ENCODE measurements around the gene ADNP.
"Not testable (repeated sequence)": the region's sequence is repeated elsewhere in the genome, so short reads cannot be mapped to it uniquely, and the experiment has no call there.

The ADNP gene

DNA sequence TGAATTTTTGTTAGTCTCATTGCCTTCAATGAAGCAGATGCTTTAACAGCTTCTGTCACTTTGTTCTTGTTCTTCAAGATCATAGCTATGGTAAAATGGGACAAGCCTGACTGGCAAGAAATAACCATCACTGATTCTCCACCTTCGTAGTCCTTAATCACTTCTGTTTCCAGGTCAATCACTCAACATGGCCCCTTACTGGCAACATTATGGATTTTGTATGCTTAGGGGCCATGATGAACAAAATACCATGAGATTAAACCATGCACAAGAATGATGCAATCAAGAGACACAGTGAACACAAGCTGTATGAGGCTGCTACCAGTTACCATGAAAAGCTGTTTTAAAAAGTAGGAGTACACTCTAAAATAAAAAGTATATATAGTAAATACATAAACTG is 32.8 kb downstream of the ADNP start:
- no peak for DNase-seq

DNA sequence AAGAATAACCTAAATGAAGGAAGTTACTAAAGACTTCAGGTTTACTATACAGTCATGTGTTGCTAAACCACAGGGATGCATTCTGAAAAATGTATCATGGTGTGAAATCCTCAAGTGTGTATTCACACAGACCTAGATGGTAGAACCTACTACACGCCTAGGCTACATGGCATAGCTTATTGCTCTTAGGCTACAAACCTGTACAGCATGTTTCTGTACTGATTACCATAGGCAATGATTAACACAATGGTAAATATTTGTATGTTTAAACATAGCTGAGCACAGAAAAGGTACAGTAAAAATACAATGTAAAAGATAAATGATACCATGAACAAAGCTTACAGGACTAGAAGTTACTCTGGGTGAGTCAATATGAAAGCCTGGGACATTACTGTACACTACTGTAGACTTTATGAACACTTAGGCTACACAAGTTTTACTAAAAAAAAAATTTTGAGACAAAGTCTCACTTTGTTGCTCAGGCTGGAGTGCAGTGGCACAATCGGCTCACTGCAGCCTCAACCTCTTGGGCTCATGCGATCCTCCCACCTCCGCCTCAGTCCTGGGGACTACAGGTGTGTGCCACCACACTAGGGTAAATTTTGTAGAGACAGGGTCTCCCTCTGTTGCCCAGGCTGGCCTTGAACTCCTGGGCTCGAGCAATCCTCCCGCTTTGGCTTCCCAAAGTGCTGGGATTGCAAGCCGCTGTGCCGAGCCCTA is 36.0 kb downstream of the ADNP start:
- no peak for DNase-seq

DNA sequence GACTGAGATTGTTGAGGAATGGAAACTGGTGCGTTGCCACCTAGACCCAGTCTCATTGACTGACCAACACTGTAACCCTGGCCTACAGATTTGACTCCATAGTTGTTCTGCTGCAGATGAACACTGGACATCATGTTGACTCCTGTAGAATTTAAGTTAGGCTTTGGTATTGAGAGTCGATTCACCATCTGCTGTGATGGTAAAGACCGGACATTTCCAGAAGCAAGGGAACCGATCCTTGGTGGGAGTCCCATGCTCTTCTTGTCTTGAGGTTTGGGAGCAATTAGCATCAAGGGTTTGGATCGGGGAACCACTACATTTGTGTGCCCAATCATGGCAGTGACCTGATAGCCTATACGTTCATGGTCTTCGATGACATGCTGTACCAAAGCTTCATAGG is 37.6 kb downstream of the ADNP start:
- DNase-seq: no peak

DNA sequence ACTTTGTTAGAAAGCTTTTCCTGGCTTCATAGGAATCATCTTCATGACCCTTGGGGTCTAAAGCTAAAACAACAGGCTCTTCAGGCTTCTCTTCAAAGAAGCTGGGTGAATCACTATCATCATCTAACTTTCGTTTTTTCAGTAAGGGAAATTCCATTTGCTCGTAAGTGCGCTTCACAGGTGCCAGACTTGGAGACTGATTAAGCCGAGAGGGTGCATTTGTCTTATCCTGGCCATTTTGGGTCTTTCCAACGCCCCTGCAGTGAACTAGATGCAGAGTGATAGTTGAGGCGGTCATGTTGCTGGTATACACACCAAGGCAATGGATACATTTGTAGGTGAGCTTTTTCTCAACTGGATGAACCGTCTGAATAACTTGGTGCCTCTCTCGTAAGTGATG is 38.8 kb downstream of the ADNP start:
- no peak for DNase-seq

DNA sequence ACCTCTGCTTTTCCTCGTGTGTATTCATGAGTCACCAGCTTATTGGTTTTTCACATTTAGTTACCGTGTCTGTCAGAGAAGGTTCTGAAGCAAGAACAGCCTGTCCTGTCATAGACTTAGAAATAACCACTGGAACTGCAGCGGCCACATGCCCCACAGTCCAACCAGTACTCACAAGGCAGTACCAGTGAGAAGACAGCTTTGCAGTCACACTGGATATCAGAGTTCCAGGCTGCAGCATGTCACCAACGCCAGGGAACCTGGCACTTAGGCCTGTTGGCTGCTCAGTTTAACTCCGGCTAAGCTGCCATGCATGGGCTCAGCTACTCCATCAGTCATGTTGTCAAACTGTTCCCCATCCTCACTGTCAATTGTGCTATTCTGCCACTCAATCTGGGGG is 40.1 kb downstream of the ADNP start:
- DNase-seq: no peak

DNA sequence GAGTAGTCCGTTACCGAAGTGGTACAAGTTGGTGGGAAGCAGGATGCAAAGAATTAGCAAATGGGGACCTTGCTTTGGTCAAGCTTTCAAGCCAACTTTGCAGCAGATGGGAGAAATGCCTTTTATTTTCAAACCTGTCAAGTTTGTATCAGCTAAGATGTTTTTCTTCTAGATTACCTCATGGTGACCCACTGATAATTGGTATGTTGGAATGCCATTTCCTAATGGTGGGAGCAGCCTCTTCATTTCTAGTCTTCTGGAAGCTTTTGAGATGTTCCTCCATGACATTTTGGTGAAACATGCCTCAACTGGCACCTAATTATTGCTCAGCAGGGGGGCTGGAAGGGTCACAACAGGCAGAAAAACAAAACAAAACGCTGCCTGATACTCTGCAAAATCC is 43.7 kb downstream of the ADNP start:
- DNase-seq: no peak

DNA sequence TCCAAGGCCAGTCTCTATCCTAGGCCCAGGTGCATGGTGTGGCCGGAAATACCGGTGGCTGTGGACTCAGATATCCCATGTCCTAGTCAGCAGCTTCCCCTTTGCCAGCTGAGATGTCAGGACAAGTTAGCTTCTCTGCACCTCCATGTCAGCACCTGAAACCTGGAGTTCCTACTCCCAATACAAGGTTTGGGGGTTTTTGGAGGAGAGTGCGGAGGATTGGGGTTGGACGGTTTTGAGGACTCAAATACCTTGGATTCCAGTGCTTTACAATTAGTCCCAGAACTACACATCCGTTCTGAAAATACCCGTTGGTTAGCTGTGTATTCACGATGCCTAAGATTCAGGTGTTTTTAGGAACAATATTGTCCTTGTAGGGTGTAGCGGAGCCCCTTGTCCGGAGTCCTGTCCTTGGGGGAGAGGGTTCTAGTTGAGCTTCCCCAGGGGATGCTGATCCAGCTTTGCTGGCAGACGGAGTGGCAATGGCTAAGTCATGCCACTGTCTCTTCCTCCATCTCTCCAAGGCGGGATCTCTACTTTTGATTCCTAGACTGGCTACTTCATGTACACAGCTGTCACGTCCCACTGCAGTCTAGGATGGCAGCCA is 45.0 kb downstream of the ADNP start:
- DNase-seq: no peak

DNA sequence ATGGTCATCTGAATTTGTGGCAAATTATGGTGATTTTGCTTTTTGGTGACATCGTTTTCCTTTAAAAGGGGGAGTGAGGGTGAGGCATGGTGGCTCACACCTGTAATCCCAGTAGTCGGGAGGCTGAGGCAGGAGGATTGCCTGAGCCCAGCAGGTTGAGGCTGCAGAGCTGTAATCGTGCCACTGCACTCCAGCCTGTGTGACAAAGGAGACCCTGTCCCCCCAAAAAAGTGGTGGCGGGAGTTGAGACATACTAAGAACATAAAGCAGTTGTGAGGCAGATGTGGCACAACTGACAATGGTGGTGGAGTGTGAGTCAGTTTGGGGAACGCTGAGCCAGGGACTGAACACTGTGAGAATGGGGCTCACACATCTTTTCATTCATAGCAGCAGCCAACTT is 45.5 kb downstream of the ADNP start:
- no peak for DNase-seq

DNA sequence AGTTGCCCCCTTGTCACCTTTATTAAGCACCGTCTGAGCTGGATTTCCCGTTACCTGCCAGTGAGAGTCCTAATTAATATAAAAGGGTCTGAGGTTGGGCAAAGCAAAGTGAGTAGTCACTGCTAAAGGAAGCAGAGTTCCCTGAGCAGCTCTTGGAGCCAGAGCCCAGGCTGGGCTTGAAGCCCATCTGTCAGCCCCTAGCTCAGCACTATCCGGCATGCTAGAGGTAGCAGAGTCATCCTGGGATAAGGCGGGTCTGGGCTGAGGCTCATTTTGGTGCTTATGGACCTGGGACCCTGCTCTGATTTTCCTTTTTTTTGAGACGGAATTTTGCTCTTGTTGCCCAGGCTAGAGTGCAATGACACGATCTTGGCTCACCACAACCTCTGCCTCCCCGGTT is 46.2 kb downstream of the ADNP start:
- DNase-seq: no peak

DNA sequence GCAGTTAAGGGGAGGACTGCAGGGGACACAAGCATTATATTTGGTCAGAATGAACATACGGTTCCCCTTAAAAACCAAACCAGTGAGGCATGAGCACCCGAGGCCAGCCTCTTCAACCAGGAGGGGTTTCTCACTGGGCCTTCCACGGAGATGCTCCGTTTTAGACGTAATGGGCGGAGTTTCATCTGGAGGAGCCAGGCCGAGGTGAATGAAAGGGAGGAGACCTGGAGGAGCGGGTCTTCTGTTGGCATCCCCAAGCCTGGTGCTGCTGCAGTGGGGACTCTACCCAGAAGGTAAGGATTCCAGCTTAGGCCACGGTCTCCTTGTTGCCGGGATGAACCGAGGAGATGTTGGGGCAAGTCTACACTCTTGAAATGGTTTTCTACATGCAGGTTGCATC is 47.4 kb downstream of the ADNP start:
- DNase-seq: no peak

DNA sequence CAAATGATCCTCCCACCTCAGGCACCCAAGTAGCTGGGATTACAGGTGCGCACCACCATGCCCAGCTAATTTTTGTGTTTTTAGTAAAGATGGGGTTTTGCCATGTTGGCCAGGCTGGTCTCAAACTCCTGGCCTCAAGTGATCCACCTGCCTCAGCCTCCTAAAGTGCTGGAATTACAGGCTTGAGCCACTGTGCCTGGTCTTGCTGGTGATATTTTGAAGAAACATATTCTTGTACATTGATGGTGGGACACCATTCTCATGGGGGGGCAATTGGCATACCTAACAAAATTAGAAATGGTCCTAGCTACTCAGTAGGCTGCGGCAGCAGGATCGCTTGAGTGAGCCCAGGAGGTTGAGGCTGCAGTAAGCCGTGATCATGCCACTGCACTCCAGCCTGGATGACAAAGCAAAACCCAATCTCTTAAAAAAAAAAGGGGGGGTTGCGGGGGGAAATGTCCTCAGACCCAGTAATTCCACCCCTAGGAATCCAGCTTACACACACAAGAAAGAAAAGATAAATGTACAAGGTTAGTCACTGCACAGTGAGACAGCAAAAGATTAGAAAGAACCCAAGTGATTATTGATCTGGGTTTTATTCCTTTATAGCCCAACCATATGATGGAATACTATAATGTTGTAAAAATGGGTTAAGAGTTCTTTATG is 49.3 kb downstream of the ADNP start:
- DNase-seq: not testable (repeated sequence)

DNA sequence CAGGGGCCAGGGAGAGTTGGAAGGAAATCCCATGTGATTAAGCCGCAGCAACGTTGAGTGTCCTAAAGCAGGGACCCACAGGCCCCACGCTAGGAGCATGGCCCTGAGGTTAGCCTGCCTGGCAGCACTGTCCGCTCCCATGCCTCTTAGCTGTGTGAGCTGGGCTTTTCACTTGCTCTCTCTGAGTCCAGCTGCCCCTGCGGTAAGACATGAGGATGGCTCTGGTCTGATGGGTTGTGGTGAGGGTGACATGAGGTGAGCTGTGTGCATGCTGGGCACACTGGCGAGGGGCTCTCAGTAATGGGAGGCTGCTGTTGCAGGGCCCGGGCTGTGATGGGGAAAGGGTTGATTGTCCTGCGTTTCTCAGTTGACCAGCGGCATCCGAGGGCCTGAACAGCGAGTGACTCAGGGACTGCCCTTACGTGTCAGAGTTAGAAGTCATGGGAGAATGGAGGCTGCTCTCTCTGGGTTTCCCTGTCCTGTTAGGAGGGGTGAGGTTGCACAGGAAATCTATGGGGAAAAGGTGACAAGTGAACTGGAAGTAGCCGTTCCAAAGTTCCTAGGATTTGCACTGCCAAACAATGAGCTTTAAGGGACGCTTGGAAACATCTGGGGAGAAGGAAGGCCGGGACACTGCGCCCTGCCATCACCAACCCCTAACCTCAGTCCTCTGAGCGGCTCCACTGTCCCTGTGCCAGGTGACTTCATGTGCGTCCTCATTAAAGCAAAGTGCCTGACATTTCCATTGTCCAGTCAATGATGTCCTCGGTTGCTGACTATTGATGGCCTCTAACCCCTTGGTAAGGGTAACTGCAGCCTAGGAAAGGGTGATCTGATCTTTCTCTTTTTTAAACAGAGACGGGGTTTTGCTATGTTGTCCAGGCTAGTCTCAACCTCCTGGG is 51.3 kb downstream of the ADNP start:
- peak; percentile 48 for DNase-seq

DNA sequence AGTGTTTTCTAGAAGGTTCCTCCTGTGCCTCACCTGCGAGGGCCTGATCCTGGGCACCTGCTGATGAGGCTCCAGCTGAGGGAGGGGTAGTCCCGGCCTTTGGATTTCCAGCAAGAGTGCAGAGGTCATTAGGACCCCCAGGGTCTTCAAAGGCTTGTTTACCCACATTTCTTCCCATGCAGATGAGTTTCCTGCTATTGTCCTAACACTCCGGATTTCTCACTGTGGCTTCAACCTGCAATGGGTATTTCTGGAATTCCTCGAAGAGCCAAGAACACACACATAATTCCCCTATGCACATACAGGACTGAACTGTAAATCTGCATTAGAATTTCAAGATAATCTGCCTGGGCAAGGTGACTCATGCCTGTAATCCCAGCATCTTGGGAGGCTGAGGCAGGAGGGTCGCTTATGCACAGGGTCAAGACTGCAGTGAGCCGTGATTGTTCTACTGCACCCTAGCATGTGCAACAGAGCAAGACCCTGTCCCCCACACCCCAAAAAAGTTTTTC is 53.9 kb downstream of the ADNP start:
- peak; percentile 24 for DNase-seq

DNA sequence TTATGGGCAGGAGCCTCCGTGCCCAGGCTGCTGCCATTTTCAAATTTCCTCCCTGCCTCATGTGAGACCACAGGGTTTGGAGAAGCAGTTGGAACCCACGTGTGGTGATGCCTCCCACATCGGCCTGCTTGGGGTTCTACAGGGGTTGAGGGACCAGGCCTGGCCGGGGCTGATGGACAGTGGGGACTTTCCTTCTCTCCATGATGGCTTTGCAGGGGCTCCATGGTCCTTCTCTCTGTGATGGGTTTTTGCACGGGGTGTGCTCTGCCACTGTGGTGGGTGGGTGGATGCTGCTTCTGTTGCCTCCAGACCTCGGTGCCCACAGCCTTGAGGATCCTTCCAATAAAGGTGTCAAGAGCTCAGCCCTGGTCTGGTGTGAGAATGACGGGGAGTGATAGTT is 54.4 kb downstream of the ADNP start:
- peak; percentile 41 for DNase-seq

DNA sequence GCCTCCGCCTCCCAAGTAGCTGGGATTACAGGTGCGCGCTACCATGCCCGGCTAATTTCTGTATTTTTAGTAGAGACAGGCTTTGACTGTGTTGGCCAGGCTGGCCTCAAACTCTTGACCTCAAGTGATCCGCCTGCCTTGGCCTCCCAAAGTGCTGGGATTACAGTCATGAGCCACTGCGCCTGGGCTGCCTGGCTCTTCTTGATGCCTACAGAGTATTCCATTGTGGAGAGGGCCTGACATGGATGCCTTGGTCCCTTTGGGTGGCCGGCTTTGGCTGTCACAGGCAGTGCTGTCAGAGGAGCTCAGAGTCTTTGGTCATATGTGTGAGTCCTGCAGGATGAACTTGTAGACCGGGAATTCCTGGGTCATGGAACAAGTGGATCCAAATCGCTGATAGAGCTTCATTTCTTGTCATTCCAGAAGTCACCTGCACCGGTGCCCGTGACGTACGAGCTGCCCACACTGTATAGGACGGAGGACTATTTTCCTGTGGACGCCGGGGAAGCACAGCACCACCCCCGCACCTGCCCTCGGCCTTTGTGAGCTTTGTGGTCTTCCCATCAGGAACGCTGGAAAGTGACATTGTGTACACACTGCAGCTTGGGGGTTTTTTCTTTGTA is 55.1 kb downstream of the ADNP start:
- DNase-seq: peak; percentile 37

DNA sequence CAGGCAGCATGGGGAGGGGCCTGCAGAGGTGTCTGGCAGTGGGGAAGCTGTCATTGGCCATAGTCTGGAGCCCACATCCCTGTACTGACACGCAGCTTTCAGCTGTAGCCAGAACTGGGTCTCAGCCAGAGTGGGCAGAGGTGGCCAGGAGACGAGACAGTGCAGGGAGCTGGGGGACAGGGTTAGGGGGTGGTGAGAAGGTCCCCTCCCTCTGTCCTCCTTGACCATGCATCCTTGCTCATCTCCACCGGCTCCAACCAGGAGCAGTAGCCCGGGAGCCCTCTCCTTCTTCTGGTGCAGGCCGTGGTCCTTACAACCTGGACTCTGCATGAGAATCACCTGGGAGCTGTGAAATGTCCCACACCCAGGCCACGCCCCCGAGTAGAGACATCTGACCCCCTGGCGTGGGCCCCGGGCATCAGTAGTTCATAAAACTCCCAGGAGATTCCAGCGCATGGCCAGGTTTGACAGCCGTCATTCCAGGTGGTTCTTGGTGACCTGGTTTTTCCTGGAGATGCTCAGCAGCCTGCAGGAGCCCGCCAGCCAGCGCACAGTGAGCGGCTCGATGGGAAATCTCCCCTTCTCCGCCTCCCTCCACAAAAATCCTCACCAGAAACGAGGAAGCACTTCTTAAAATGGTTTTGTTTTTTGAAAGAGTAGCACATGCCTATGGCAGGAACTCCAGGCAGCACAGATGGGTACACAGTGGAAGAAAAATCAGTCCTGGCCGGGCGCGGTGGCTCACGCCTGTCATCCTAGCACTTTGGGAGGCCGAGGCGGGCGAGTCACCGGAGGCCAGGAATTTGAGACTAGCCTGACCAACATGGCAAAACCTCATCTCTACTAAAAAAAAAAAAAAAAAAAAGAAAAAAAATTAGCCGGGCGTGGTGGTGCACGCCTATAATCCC is 56.2 kb downstream of the ADNP start:
- DNase-seq: no peak

DNA sequence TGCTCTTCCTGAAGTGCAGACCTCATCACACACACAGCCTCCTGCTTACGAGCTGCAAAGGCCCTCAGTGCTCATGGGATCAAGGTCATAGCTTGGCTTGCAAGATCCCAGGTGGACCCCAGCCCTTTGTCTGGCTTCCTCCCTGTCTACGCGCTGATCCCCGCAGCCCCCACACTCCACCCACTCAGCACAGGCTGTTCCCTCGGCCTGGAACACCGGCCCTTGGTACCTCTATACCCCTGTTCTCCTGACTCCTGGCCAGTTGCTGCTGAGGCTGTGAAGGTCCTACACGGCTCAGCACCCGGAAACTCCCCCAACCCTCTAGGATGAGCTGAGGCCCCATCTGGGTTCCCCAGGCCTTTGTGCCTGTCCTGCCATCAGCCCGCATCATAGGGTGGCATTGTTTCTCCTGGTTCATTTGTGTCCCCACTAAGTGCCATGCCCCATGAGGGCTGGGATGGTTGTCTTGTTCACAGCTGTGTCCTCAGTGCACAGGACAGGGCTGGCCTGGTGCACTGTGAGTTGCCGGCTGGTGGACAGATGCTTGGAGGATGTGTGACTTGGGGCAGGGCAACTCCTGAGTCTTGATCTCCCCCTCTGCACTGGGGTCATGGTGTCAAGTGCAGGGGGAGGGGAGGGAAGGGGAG is 57.0 kb downstream of the ADNP start:
- DNase-seq: no peak

DNA sequence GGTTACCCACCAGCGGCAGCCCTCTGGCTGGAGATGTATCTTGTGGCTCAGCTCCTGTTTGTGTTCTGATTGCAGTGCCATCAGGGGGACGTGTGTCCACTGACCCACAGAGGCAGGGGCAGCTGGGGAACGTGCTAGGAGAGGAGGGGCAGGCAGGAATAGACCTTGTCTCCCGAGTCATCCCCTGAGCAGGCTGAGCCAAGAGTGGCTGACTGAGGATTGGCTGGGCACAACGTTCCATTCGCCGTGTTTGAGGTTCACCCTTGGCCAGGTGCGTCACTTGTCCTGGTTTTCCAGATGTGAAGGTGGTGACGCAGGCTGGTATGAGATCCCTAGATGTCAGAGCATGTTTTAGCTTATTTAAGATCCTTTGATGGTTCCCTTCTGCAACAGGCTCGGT is 57.7 kb downstream of the ADNP start:
- DNase-seq: no peak

DNA sequence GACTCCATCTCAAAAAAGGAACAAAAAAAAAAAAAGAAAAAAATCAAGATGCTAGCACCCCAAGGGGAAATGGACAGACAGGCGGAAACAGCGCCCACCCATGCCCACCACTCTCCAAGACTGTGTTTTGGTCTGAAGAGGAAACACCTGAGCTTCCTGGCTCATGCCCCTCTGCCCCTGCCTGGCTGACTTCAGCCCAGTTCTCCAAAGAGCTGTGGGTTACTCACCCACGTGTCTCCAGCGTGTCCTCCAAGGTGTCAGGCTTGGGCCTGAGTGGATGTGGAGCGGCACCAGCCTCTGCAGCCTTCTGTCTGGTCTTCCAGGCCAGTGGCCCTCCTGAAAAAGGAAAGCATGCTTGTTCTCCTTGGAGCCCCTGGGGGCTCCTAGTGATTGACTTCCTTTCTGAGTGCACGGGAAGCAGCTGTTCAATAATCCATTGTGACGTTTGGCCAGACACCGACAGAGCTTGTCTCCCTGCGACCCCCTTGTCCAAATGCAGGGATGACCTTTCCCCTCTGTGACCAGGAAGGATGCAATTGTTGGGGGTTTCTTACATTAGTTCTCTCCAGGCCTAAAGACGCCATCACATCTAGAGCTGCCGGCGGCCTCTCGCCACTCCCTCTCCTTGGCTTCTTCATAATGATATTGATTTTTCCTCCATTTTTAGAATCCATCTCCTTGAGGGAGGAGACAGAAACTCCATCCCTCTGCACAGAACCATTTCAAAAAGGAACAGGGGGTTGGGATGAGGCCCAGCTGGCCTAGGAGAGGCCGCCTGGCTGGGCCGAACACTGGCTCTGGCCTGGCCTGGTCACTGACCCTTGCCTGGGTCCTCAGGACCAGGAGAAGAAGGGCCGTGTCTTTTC is 58.4 kb downstream of the ADNP start:
- no peak for DNase-seq

DNA sequence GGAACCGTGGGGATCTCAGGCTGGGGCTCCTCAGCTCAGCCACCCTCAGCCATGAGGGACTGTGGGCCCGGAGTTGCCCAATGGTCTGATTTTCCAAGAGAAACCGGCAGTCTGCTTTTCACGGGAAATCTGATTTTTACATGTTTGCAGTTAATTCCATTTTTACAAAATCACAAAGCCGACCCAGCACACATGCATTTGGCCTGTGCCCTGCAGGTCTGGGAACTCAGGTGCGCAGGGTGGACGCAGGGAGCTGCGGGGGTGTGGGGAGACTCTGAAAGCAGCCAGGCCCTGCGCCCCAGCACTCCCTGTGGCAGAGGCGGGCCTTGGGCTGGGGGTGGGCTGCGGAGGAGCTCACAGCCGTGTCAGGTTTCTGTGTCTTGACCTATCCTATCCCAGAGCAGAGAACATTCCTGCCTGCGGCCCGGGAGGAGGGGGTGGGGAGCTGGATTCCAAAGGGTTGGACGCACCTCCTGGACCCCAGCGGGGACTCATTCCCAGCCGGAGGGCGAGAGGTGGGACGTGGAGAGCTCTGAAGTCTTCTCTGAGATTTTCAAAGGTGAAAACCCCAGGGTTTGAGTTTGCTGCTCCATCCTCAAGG is 60.6 kb downstream of the ADNP start:
- DNase-seq: no peak
